ENCODE results near the gene TRPC4AP. TPM values are rescaled to one million over a fixed set of nuclear protein-coding genes. Genes with fewer than 3 reads are reported as not detected.

TRPC4AP gene
- total RNA-seq, 1 experiment from 2014 or later = 48.6 TPM

GRCh38 chr20:34993941-34994508, 98.6 kb downstream of the TRPC4AP start:
- Histone ChIP-seq H3K4me1 (ENCODE audit: control insufficient read depth in 1 of 2, insufficient read depth in 2 of 2, low read length in 2 of 2) (no peaks in the 10 kb centered on the region), H3K9me3 (ENCODE audit: control insufficient read depth in 1 of 2, insufficient read depth in 1 of 2, low read depth in 1 of 2, low read length in 2 of 2) (no peaks in the 10 kb centered on the region), H3K27me3 (ENCODE audit: insufficient read depth, low read length) (no peaks in the 10 kb centered on the region), H4K20me1 (ENCODE audit: insufficient read depth) (no peaks in the 10 kb centered on the region), H2AFZ (ENCODE audit: low read depth, low read length, poor library complexity, severe bottlenecking) (no peak overlapping the region), H3K36me3 (ENCODE audit: control insufficient read depth in 1 of 2, insufficient read depth in 2 of 2, low read length in 2 of 2) (no peaks in the 10 kb centered on the region; a peak in 2 of 4 replicates), H3K9me2 (ENCODE audit: insufficient read depth) (no peaks in the 10 kb centered on the region), H3K4me3 (replicated peaks in 1 of 2; ENCODE audit: low read depth in 1 of 2, low read length in 2 of 2) (no peak overlapping the region), H3K79me2 (ENCODE audit: insufficient read depth, low read length) (no peaks in the 10 kb centered on the region), H3K9ac (ENCODE audit: low read length) (no peak overlapping the region), H3K4me2 (ENCODE audit: low read length) (no peak overlapping the region), H3K27ac (ENCODE audit: low read depth, low read length) (no peak overlapping the region)
- TF ChIP-seq SIN3A (IDR thresholded peaks at IDR 0.05; ENCODE audit: low read depth) (no peak), JUND (IDR thresholded peaks at IDR 0.05) (no peak), EGR1 (IDR thresholded peaks at IDR 0.05; ENCODE audit: low read depth) (no peak), EZH2 (IDR thresholded peaks at IDR 0.05) (no peak), ELF1 (IDR thresholded peaks at IDR 0.05; ENCODE audit: borderline replicate concordance, low read depth) (no peak), YY1 (IDR thresholded peaks at IDR 0.05; ENCODE audit: extremely low read depth, insufficient replicate concordance, low read depth, low read length) (no peak), POLR2AphosphoS5 (IDR thresholded peaks at IDR 0.05; ENCODE audit: low read depth, low read length) (no peak), ZBTB33 (IDR thresholded peaks at IDR 0.05; ENCODE audit: extremely low read depth, insufficient replicate concordance, low read length) (no peak), CEBPB (IDR thresholded peaks at IDR 0.05; ENCODE audit: low read depth) (no peak), REST (IDR thresholded peaks at IDR 0.05; ENCODE audit: low read depth) (no peak)
- DNase-seq (ENCODE audit: low read depth, low spot score) = no peak
- BruUV-seq (replicated peaks) = no TSS peak
- CTCF ChIA-PET = no interaction called here
- RAD21 ChIA-PET (ENCODE audit: low non-redundant PET in 1 of 2, low total read pairs in 2 of 2, uncharacterized antibody in 2 of 2, unreplicated experiment in 2 of 2) = no interaction called here
- ATAC-seq = no peak
- POLR2A ChIA-PET = no interaction called here
- intact Hi-C loops (cut with micrococcal nuclease) = no loop called here
